Measurements from ENCODE around the gene C3orf62.

C3orf62 gene

GRCh38 chr3:49276475-49277382, at the start of gene C3orf62:
Gene C3orf62 (minus strand): TSS chr3:49277232. CDS start chr3:49276872, 360 bp downstream.
- in situ Hi-C loops (cut with MboI; ENCODE audit: low sequenced_read_pairs), result no loop called here

DNA sequence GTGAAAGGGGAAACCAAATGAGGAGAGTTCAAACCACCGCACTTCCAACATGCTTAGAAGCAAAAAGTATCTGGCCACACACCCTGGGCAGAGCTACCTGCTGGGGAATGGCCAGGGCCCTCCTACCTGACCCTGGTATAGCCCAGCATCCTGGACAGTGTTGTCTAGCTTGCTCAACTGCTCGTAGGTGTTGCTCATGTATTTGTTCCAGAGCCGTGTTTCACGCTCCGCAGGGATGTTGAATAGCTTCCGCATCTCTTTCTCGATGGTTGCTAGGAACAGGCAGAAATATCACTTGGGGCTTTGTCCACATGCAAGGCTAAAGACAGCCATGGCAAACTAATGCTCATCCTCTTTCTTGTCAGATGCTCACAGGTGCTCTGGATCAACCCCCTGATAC, 47.7 kb upstream of the C3orf62 start:
- in situ Hi-C loops (cut with MboI; ENCODE audit: low sequenced_read_pairs), result no loop called here

DNA sequence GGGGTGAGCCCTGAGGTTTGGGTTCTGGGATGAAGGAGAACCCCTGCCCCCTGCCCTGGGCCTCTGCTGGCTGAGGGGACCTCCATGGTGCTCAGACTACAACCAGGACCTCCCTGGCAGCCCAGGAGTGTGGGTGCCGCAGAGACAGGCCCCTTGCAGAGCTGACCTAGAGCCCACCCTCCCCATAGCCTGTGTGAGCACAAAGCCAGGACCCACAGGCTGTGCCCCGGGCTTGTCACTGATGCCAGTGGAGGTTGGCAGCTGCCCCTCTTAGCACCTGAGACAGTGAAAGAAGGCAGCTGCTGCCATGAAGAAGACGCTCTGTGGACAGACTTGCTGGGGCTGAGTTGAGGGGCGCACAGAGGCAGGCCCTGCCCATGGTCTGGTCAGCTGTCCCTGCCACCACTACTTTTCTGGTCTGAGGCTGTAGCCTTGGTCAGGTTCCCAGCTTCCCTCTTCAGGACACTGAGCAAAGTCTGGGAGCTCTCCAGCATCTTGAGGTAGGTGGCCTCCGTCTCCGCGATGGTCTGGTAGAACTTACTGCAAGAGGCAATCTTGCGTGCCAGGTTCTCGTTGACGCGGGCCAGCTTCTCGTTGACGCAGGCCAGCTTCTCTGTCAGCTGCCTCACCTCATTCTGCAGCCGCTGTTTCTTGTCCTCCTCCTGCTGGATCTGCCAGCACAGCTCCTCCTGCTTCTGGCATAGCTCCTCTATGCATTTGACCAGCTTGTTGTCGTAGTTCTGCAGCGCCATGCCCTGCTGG, 39.8 kb upstream of the C3orf62 start:
- in situ Hi-C loops (cut with MboI; ENCODE audit: low sequenced_read_pairs), result no loop called here

DNA sequence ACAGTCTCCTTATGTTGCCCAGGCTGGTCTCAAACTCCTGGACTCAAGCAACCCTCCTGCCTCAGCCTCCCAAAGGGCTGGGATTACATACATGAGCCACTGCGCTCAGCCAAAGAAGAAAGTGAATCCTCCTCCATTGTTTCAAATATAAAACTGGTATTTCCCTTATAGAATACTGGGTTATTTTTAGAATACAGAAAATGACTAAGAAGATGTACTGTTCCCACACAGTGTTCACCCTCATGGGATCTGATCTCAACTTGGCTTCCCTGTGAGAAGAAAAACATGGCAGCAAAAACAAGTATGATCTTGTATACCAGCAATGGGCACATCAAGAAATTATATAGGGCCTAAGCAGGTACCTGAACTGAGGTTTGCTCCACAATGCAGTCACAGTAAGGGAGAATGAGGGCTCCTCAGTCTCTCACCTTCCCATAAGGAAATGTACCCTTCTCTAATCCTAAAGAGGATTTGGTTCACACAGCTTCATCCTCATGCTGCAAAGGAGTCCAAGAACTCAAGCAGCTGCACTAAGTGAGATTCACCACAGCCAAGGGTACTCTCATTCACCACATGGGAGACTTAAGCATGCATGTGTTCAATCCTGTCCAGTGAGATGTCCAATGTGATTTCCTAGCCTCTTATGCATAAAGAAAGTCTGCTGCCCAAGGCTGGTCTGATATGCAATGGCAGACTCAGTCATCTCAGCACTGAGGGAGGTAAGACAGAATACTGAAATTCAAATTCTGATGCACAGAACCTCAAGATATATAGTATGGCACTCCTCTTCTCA, 37.1 kb upstream of the C3orf62 start:
- in situ Hi-C loops (cut with MboI; ENCODE audit: low sequenced_read_pairs), result no loop called here

DNA sequence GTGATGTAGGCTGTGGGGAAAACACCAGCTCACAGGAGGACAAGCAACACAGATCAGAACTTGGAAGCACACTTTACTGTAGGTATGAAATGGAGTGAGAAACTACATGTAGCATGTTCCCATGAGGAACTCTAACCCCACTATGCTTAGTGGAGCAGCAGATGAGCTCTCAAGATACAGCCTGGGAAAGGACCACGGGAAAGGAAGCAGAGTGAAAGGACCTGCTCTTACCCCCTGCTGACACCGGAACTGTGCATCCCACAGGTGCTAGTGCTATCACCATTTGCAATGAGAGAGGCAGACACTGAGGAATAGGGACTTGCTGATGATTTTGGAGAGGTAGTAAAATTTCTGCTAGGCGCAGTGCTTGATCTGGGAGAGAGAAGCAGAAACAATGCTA, 34.3 kb upstream of the C3orf62 start:
- in situ Hi-C loops (cut with MboI; ENCODE audit: low sequenced_read_pairs), result no loop called here

DNA sequence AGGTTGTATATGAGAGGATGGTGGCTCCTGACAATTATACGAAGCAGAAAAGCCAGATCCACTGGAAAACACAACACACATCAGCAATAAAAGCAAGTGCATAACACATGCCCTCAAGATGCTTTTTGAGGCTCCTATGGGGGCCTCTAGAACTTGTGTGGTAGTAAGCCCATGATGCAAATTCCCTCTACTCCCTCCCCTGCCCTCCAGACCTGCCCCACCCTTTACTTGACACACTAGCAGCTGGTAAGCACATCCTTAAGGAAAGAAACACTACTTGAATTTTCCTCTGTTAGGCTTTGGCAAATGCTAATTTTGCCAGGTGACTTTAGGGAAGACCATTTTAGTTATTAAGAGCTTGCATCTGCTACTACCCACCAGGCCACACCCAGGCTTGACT, 33.6 kb upstream of the C3orf62 start:
- in situ Hi-C loops (cut with MboI; ENCODE audit: low sequenced_read_pairs), result no loop called here

DNA sequence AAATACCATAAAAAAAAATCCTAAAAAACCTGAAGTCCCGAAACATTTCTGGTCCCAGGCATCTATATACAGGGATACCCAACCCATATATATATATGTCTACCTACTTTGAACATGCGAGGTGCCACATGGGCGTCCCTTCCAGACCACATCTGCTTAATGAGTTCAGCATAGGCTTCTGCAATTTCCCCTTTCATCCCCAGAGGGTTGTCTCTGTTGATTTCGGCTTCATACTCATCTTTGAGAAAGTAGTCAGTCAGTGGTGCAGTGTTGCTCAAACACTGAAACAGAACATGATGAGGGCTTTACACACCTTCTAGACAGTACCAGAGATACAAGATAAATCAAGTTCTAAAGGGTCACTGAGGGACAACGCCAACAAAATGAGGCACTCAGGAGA, 28.6 kb upstream of the C3orf62 start:
- in situ Hi-C loops (cut with MboI; ENCODE audit: low sequenced_read_pairs), result no loop called here

GRCh38 chr3:49302613-49303012, 25.6 kb upstream of the C3orf62 start:
- in situ Hi-C loops (cut with MboI; ENCODE audit: low sequenced_read_pairs), result no loop called here

DNA sequence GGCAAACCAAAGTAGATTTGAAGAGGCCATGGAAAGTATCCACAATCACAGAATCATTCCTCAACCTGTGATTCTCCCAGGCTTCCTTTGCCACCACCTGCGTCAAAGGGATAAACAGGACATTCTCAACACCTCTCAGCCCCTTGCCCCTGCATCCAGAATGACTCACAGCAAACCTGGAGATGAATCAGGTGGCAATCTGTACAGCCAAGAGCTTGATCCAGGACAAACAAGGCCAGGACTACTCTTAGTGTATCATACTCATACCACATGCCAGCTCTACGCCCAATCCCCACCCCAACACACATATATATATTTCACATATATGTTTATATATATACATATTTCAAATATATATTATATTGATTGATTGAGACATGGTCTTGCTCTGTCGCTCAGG, 23.6 kb upstream of the C3orf62 start:
- in situ Hi-C loops (cut with MboI; ENCODE audit: low sequenced_read_pairs), result no loop called here

DNA sequence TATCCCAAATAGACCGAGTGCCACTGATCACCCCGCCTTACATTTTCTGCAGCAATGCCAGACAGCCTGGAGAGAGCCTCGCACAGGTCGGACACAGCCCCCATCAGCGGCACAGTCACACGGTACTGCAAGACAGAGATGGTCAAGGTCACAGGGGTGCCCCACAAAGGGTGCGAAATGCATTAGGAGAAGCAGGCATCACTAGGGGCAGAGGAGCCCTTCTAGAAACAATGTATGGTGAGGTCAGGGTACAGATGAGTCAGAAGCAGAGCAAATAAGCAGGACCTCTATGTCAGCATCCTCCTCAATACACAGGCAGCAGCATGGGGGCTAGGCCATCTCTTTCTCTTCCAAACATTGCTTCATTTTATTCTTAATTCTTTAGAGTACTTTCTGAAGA, 21.5 kb upstream of the C3orf62 start:
- in situ Hi-C loops (cut with MboI; ENCODE audit: low sequenced_read_pairs), result no loop called here

GRCh38 chr3:49296781-49297411, 19.9 kb upstream of the C3orf62 start:
- in situ Hi-C loops (cut with MboI; ENCODE audit: low sequenced_read_pairs), result no loop called here

- in situ Hi-C loops (cut with MboI; ENCODE audit: low sequenced_read_pairs), result no loop called here
Measured at GRCh38 chr3:49295489-49296058, 18.5 kb upstream of the C3orf62 start.

DNA sequence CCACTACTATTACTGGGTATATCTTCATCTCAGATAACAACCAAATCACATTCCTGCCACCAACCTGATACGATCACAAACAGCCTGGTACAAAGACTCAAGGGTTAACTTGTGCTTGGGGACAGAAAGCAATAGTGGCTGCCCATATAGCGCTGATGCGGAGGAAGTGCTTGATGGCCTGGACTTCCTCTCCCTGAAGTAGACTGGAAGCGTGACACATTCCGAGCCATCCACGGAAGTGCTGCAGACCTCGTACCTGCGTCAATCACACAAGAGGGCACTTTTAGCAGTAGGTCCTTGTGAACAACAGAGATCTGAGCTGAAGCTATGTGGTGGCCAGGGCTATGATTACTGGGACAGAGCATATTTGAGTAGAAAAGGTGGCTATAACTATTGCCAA, 17.3 kb upstream of the C3orf62 start:
- in situ Hi-C loops (cut with MboI; ENCODE audit: low sequenced_read_pairs), result no loop called here

GRCh38 chr3:49283997-49284396, 7.0 kb upstream of the C3orf62 start:
- in situ Hi-C loops (cut with MboI; ENCODE audit: low sequenced_read_pairs), result no loop called here

DNA sequence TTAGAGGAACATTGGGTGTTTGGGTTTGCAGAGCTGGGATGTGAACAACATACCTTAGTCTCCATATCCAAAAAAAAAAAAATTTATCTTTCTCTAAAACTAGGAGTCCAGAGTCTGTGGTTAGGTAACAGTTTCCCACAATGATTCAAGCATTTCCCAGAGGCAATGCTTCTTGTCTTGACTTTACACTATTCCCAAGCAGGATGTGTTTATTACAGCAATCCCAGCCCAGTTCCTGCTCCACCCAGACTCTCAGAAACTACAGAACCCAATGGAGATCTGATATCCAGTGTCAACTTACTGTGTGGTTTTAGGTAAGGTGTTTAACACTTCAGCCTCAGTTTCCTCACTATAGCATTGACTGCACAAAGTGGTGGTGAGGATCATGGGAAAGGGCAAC, 2.3 kb upstream of the C3orf62 start:
- in situ Hi-C loops (cut with MboI; ENCODE audit: low sequenced_read_pairs), result no loop called here

DNA sequence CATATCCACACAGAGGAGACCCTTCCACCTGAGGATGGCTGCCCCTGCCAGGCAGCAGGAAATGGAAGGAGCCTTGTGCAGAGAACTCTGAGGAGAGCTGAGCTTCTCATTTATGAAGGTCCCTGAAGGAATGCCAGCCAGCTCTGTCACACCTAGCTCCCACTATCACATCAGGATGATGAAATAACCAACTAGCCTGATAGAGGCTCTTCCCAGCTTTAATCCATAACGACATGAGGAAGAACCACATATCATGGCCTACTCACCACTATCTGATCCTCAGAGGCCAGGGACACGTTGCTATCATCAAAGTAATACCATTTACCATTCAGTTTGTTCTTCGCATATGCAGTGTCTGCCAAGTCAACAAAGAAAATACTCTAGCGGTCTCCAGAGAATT, 1.5 kb upstream of the C3orf62 start:
- in situ Hi-C loops (cut with MboI; ENCODE audit: low sequenced_read_pairs), result no loop called here

DNA sequence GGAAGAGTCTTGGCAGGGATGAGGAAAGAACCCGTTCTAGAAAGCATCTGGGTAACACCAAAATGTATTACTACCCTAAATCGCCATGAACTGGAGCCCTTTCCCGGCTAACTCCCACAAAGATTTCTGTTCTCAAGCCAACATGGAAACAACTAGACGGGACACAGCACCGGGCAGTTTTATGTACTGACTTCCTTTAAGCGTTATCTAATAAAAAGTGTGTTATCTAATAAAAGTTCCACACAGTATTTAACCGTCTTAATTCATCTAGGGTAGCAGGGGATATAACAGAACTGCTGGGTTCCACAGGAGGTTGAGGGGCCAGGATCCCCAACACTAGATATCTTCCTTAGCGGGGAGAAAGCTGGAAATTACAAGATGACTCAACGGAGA, 347 bp upstream of the C3orf62 start:
- in situ Hi-C loops (cut with MboI; ENCODE audit: low sequenced_read_pairs), result no loop called here

- in situ Hi-C loops (cut with MboI; ENCODE audit: low sequenced_read_pairs), result no loop called here
Measured at GRCh38 chr3:49273825-49274532, 3.1 kb downstream of the C3orf62 start.

DNA sequence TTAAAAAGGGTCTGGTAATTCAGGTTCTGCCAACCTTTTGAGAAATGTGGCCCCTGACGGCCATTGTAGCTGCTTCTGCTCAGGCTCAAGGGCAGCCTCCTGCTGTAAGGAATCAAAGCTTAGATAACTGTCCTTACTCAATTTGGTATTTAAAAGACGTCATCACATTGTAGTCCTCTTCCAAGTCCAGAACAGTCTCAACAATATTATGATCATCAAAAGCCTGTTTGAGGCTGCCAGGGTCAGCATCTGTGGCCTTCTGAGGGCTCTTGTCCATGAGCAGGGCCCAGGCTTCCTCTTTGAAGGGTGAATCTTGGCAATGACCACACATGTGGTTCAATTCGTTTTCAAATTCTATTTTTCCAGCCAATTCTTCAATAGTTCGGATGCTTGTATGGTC, 6.0 kb downstream of the C3orf62 start:
- in situ Hi-C loops (cut with MboI; ENCODE audit: low sequenced_read_pairs), result no loop called here

GRCh38 chr3:49270156-49270500, 6.9 kb downstream of the C3orf62 start:
- in situ Hi-C loops (cut with MboI; ENCODE audit: low sequenced_read_pairs), result no loop called here
